ENCODE measurements around the gene PNKP.

The PNKP gene

GRCh38 chr19:49862391-49863253 lies 4.8 kb downstream of the PNKP start:
- peak in 1 of 2 experiments; percentile 80 for DNase-seq (ENCODE audit: low spot score in 2 of 2)
- in situ Hi-C loops (cut with MboI; ENCODE audit: low sequenced_read_pairs): loop anchor here (25.0 kb wide), 1 partner anchor 375 kb away; the partner anchor contains the start of genes RPL13A and RPS11
- no peak overlapping the region for H3K4me3 ChIP-seq
- no peaks in the 10 kb centered on the region for H3K9me3 ChIP-seq
- peaks cover 18% of the 10 kb centered on the region for H3K4me1 ChIP-seq
- H3K36me3 ChIP-seq (replicated peaks): peaks cover 63% of the 10 kb centered on the region
- H3K27me3 ChIP-seq (ENCODE audit: low read depth): no peaks in the 10 kb centered on the region

GRCh38 chr19:49861541-49862378 lies 5.6 kb downstream of the PNKP start:
- Histone ChIP-seq H3K9me3 (no peaks in the 10 kb centered on the region), H3K4me3 (no peak overlapping the region), H3K27me3 (ENCODE audit: low read depth) (no peaks in the 10 kb centered on the region), H3K36me3 (replicated peaks) (peaks cover 71% of the 10 kb centered on the region), H3K4me1 (peaks cover 18% of the 10 kb centered on the region)
- no peak for DNase-seq (ENCODE audit: low spot score in 2 of 2)
- in situ Hi-C loops (cut with MboI; ENCODE audit: low sequenced_read_pairs): loop anchor here (25.0 kb wide), 1 partner anchor 374 kb away; the partner anchor contains the start of genes RPL13A and RPS11

GRCh38 chr19:49861107-49861506 lies 6.3 kb downstream of the PNKP start:
- in situ Hi-C loops (cut with MboI; ENCODE audit: low sequenced_read_pairs): loop anchor here (25.0 kb wide), 1 partner anchor 374 kb away; the partner anchor contains the start of genes RPL13A and RPS11
- H3K36me3 ChIP-seq (replicated peaks): peaks cover 76% of the 10 kb centered on the region
- H3K4me3 ChIP-seq: no peak overlapping the region
- no peaks in the 10 kb centered on the region for H3K9me3 ChIP-seq
- peak in 1 of 2 experiments; percentile 72 for DNase-seq (ENCODE audit: low spot score in 2 of 2)
- H3K4me1 ChIP-seq: peaks cover 13% of the 10 kb centered on the region
- H3K27me3 ChIP-seq (ENCODE audit: low read depth): no peaks in the 10 kb centered on the region

GRCh38 chr19:49860336-49861102 lies 6.9 kb downstream of the PNKP start:
- H3K9me3 ChIP-seq: no peaks in the 10 kb centered on the region
- H3K36me3 ChIP-seq (replicated peaks): peaks cover 82% of the 10 kb centered on the region

GRCh38 chr19:49859682-49860335 lies 7.6 kb downstream of the PNKP start:
- peaks cover 85% of the 10 kb centered on the region for H3K36me3 ChIP-seq (replicated peaks)
- in situ Hi-C loops (cut with MboI; ENCODE audit: low sequenced_read_pairs): loop anchor here (25.0 kb wide), 1 partner anchor 373 kb away; the partner anchor contains the start of genes RPL13A and RPS11
- peaks cover 4% of the 10 kb centered on the region for H3K4me1 ChIP-seq
- H3K9me3 ChIP-seq: no peaks in the 10 kb centered on the region
- no peak overlapping the region for H3K4me3 ChIP-seq
- no peak for DNase-seq (ENCODE audit: low spot score in 2 of 2)
- H3K27me3 ChIP-seq (ENCODE audit: low read depth): no peaks in the 10 kb centered on the region

More at GRCh38 chr19:49860336-49861102, 6.9 kb downstream of the PNKP start:
- Histone ChIP-seq H3K4me3 (no peak overlapping the region), H3K27me3 (ENCODE audit: low read depth) (no peaks in the 10 kb centered on the region), H3K4me1 (peaks cover 7% of the 10 kb centered on the region)
- no peak for DNase-seq (ENCODE audit: low spot score in 2 of 2)
- in situ Hi-C loops (cut with MboI; ENCODE audit: low sequenced_read_pairs): loop anchor here (25.0 kb wide), 1 partner anchor 373 kb away; the partner anchor contains the start of genes RPL13A and RPS11

GRCh38 chr19:49858088-49858985 lies 9.0 kb downstream of the PNKP start:
- in situ Hi-C loops (cut with MboI; ENCODE audit: low sequenced_read_pairs): loop anchor here (25.0 kb wide), 1 partner anchor 371 kb away; the partner anchor contains the start of genes RPL13A and RPS11

GRCh38 chr19:49857838-49858087 lies 9.6 kb downstream of the PNKP start:
- in situ Hi-C loops (cut with MboI; ENCODE audit: low sequenced_read_pairs): loop anchor here (25.0 kb wide), 1 partner anchor 370 kb away; the partner anchor contains the start of genes RPL13A and RPS11
- Histone ChIP-seq H3K27me3 (ENCODE audit: low read depth) (no peaks in the 10 kb centered on the region), H3K4me1 (peaks cover 4% of the 10 kb centered on the region), H3K9me3 (no peaks in the 10 kb centered on the region), H3K36me3 (replicated peaks) (peaks cover 74% of the 10 kb centered on the region), H3K4me3 (no peak overlapping the region)
- no peak for DNase-seq (ENCODE audit: low spot score in 2 of 2)

More at GRCh38 chr19:49858088-49858985, 9.0 kb downstream of the PNKP start:
- peaks cover 4% of the 10 kb centered on the region; the same call in 1 of the 2 replicates for H3K4me1 ChIP-seq
- H3K27me3 ChIP-seq (ENCODE audit: low read depth): no peaks in the 10 kb centered on the region
- H3K4me3 ChIP-seq: no peak overlapping the region
- H3K36me3 ChIP-seq (replicated peaks): peaks cover 78% of the 10 kb centered on the region
- H3K9me3 ChIP-seq: no peaks in the 10 kb centered on the region
- DNase-seq (ENCODE audit: low spot score in 2 of 2): no peak

DNA sequence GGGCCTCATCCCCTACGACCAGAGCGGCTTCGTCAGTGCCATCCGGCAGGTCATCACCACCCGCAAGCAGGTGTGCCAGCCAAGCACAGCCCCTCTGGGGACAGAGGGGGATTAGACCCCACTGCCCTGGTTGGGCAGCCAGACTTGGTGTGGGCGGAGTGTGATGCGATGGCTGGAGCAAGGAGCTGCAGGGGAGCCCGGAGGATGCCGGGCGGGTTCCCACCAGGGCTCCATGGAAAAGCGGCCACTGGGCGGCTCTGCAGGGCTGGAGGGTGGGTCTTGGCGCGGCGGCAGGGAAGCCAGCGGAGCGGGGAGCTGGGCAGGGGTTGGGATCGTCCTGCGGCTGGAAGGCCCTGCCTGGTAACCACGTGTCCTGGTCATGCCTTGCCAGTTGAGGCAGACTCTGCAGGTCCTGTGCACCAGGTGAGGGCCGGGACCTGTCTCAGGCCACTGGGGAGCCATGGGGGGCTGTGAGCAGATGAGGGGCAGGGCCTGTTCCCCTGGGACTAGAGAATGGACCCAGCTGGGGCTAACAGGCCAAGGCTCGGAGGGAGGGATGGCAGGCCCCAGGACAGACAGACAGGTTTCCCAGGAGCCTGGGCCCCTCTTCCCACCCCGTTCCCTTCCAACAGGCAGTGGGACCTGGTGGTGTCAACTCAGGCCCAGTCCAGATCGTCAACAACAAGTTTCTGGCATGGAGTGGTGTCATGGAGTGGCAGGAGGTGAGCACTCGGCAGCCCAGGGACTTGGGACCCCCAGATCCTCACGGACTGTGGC lies 10.1 kb downstream of the PNKP start:
- H3K4me1 ChIP-seq: peaks cover 9% of the 10 kb centered on the region
- H3K4me3 ChIP-seq: no peak overlapping the region
- in situ Hi-C loops (cut with MboI; ENCODE audit: low sequenced_read_pairs): loop anchor here (25.0 kb wide), 1 partner anchor 370 kb away; the partner anchor contains the start of genes RPL13A and RPS11
- H3K27me3 ChIP-seq (ENCODE audit: low read depth): no peaks in the 10 kb centered on the region
- no peaks in the 10 kb centered on the region for H3K9me3 ChIP-seq
- peaks cover 75% of the 10 kb centered on the region for H3K36me3 ChIP-seq (replicated peaks)
- DNase-seq (ENCODE audit: low spot score in 2 of 2): no peak

GRCh38 chr19:49856574-49857021 lies 10.8 kb downstream of the PNKP start:
- in situ Hi-C loops (cut with MboI; ENCODE audit: low sequenced_read_pairs): loop anchor here (25.0 kb wide), 1 partner anchor 369 kb away; the partner anchor contains the start of genes RPL13A and RPS11
- Histone ChIP-seq H3K4me1 (peaks cover 11% of the 10 kb centered on the region), H3K27me3 (ENCODE audit: low read depth) (no peaks in the 10 kb centered on the region), H3K4me3 (no peak overlapping the region), H3K36me3 (replicated peaks) (peaks cover 77% of the 10 kb centered on the region), H3K9me3 (no peaks in the 10 kb centered on the region)
- DNase-seq (ENCODE audit: low spot score in 2 of 2): no peak

DNA sequence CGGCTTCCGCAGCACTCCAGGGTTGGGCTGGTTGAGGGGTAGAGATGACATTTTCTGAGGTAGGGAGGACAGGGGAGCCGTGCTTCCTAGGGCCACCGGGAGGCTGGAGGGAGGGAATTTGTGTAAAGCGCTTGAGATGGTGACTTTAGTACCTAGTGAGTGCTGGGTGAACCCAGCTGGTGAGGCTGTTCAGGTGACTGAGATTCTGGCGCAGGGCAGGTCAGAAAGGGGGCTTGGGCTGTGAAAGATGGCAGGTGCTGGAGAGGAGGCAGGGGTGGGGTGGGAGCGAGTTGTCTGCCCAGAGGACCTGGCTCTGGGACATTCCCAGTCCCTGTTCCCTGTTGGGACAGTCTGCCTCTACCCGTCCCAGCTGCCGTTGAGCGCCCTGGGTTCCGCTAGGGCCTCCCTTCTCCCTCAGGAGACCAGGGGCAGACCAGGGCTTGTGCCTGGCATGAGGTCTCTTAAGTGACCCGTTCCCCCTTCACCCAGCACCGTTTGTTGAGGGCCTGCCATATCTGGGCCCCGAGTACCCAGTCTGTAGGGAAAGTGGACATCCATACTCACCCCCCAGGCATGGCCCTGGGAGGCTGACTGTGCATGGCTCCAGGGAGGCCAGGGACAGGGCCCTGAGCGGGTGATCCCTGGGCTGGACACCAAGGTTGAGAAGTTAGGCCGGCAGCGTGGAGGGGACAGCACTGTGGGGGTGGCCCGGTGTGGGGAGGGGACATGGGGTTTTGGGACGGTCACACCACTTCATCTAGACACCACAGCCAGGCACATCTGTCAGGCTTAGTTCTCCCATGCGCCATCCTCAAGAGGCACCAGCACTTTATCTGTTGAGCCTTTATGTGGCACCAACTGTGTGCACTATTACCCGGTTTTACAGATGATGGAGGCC lies 11.5 kb downstream of the PNKP start:
- DNase-seq (ENCODE audit: low spot score in 2 of 2): no peak
- in situ Hi-C loops (cut with MboI; ENCODE audit: low sequenced_read_pairs): loop anchor here (25.0 kb wide), 1 partner anchor 369 kb away; the partner anchor contains the start of genes RPL13A and RPS11
- Histone ChIP-seq H3K27me3 (ENCODE audit: low read depth) (no peaks in the 10 kb centered on the region), H3K9me3 (no peaks in the 10 kb centered on the region), H3K36me3 (replicated peaks) (peaks cover 73% of the 10 kb centered on the region), H3K4me1 (peaks cover 11% of the 10 kb centered on the region), H3K4me3 (no peak overlapping the region)
